ENCODE measurements around the gene POLR2C. TPM values are rescaled to one million over a fixed set of nuclear protein-coding genes. Genes with fewer than 3 reads are reported as not detected.
"Not testable (repeated sequence)": the region's sequence is repeated elsewhere in the genome, so short reads cannot be mapped to it uniquely, and the experiment has no call there.

The POLR2C gene
- total RNA-seq, 2 experiments from 2014 or later: 54.0 to 55.0 TPM

- Mint-ChIP-seq H3K36me3 (ENCODE audit: low read depth) (peaks cover 65% of the 10 kb centered on the region), H3K4me3 (no peak overlapping the region), H3K9me3 (no peaks in the 10 kb centered on the region), H3K27me3 (no peaks in the 10 kb centered on the region), H3K4me1 (peaks cover 17% of the 10 kb centered on the region), H3K27ac (no peak overlapping the region)
- POLR2A ChIA-PET: no interaction called here
- DNase-seq: no peak
- CTCF ChIA-PET: interaction anchor here (2.8 kb wide), 1 partner anchor 15 kb away, joined by 14 read pairs; no protein-coding TSS in a partner anchor
Measured at GRCh38 chr16:57432505-57432904, 30.0 kb upstream of the POLR2C start.

- Mint-ChIP-seq H3K36me3 (ENCODE audit: low read depth) (peaks cover 60% of the 10 kb centered on the region), H3K27ac (peak overlapping the region; percentile 31), H3K27me3 (no peaks in the 10 kb centered on the region), H3K4me1 (peaks cover 17% of the 10 kb centered on the region), H3K9me3 (no peaks in the 10 kb centered on the region), H3K4me3 (no peak overlapping the region)
- ChIA-PET CTCF (interaction anchor here (1.0 to 2.8 kb wide), 5 partner anchors 10 to 33 kb away, joined by 3 to 14 read pairs (median 5); partner anchors contain the start of genes CIAPIN1, COQ9 and POLR2C), POLR2A (no interaction called here)
- no peak for DNase-seq
Measured at GRCh38 chr16:57432989-57433388, 29.5 kb upstream of the POLR2C start.

GRCh38 chr16:57434003-57434402 lies 28.5 kb upstream of the POLR2C start:
- POLR2A ChIA-PET: no interaction called here
- no peak overlapping the region for H3K27ac Mint-ChIP-seq
- H3K27me3 Mint-ChIP-seq: no peaks in the 10 kb centered on the region
- CTCF ChIA-PET: interaction anchor here (1.0 to 2.8 kb wide), 5 partner anchors 9 to 32 kb away, joined by 3 to 14 read pairs (median 5); partner anchors contain the start of genes CIAPIN1, COQ9 and POLR2C
- no peak overlapping the region for H3K4me3 Mint-ChIP-seq
- peaks cover 61% of the 10 kb centered on the region for H3K36me3 Mint-ChIP-seq (ENCODE audit: low read depth)
- DNase-seq: no peak
- H3K9me3 Mint-ChIP-seq: no peaks in the 10 kb centered on the region
- H3K4me1 Mint-ChIP-seq: peaks cover 17% of the 10 kb centered on the region

- Mint-ChIP-seq H3K4me1 (peaks cover 17% of the 10 kb centered on the region), H3K27me3 (no peaks in the 10 kb centered on the region)
Measured at GRCh38 chr16:57435838-57436237, 26.6 kb upstream of the POLR2C start.

GRCh38 chr16:57439947-57440346 lies 22.5 kb upstream of the POLR2C start:
- H3K27me3 Mint-ChIP-seq, H3K4me3 Mint-ChIP-seq, H3K4me1 Mint-ChIP-seq, DNase-seq, POLR2A ChIA-PET, H3K27ac Mint-ChIP-seq: not testable (repeated sequence)
- peaks cover 62% of the 10 kb centered on the region for H3K36me3 Mint-ChIP-seq (ENCODE audit: low read depth)
- CTCF ChIA-PET: interaction anchor here (0.6 to 0.9 kb wide), 2 partner anchors 23 to 543 kb away, joined by 3 to 4 read pairs; no protein-coding TSS in a partner anchor
- peaks cover 22% of the 10 kb centered on the region for H3K9me3 Mint-ChIP-seq

More at GRCh38 chr16:57435838-57436237, 26.6 kb upstream of the POLR2C start:
- CTCF ChIA-PET: interaction anchor here (0.6 to 1.6 kb wide), 4 partner anchors 17 to 73 kb away, joined by 3 to 5 read pairs (median 4); partner anchors contain the start of gene POLR2C
- no peak for DNase-seq
- Mint-ChIP-seq H3K36me3 (ENCODE audit: low read depth) (peaks cover 65% of the 10 kb centered on the region), H3K27ac (no peak overlapping the region), H3K9me3 (peaks cover 12% of the 10 kb centered on the region), H3K4me3 (no peak overlapping the region)
- POLR2A ChIA-PET: no interaction called here

- peaks cover 22% of the 10 kb centered on the region for H3K9me3 Mint-ChIP-seq
- peaks cover 10% of the 10 kb centered on the region for H3K4me1 Mint-ChIP-seq
- H3K27me3 Mint-ChIP-seq, DNase-seq, H3K27ac Mint-ChIP-seq, POLR2A ChIA-PET, H3K4me3 Mint-ChIP-seq: not testable (repeated sequence)
- CTCF ChIA-PET: interaction anchor here (1.1 kb wide), 1 partner anchor 23 kb away, joined by 3 read pairs; no protein-coding TSS in a partner anchor
- peaks cover 59% of the 10 kb centered on the region for H3K36me3 Mint-ChIP-seq (ENCODE audit: low read depth)
Measured at GRCh38 chr16:57440551-57440950, 21.9 kb upstream of the POLR2C start.

GRCh38 chr16:57444711-57445110 lies 17.8 kb upstream of the POLR2C start:
- POLR2A ChIA-PET: interaction anchor here (0.6 kb wide), 1 partner anchor 26 kb away, joined by 3 read pairs; no protein-coding TSS in a partner anchor
- no peak overlapping the region for H3K4me3 Mint-ChIP-seq

GRCh38 chr16:57445510-57445909 lies 17.0 kb upstream of the POLR2C start:
- no peak overlapping the region for H3K4me3 Mint-ChIP-seq
- peaks cover 13% of the 10 kb centered on the region for H3K9me3 Mint-ChIP-seq
- ChIA-PET CTCF (interaction anchor here (0.8 to 5.3 kb wide), 4 partner anchors 15 to 39 kb away, joined by 3 to 40 read pairs (median 4); partner anchors contain the start of gene POLR2C), POLR2A (no interaction called here)
- no peaks in the 10 kb centered on the region for H3K27me3 Mint-ChIP-seq
- H3K4me1 Mint-ChIP-seq: peaks cover 36% of the 10 kb centered on the region
- peaks cover 29% of the 10 kb centered on the region for H3K36me3 Mint-ChIP-seq (ENCODE audit: low read depth)
- peak overlapping the region; percentile 13 for H3K27ac Mint-ChIP-seq
- DNase-seq: no peak

More at GRCh38 chr16:57444711-57445110, 17.8 kb upstream of the POLR2C start:
- Mint-ChIP-seq H3K4me1 (peaks cover 34% of the 10 kb centered on the region), H3K36me3 (ENCODE audit: low read depth) (peaks cover 37% of the 10 kb centered on the region), H3K9me3 (peaks cover 20% of the 10 kb centered on the region), H3K27ac (no peak overlapping the region), H3K27me3 (no peaks in the 10 kb centered on the region)
- no peak for DNase-seq
- CTCF ChIA-PET: interaction anchor here (0.6 to 5.3 kb wide), 6 partner anchors 13 to 31 kb away, joined by 3 to 40 read pairs (median 4); partner anchors contain the start of gene POLR2C

- peaks cover 1% of the 10 kb centered on the region for H3K9me3 Mint-ChIP-seq
- peak overlapping the region; percentile 93 for H3K4me3 Mint-ChIP-seq
- peak overlapping the region; percentile 90 for H3K27ac Mint-ChIP-seq
- H3K4me1 Mint-ChIP-seq: peaks cover 36% of the 10 kb centered on the region
- DNase-seq: peak; percentile 31
- ChIA-PET POLR2A (interaction anchor here (0.6 to 0.7 kb wide), 4 partner anchors 16 to 153 kb away, joined by 3 to 5 read pairs (median 4); partner anchors contain the start of gene POLR2C), CTCF (interaction anchor here (1.0 to 5.3 kb wide), 10 partner anchors 10 to 288 kb away, joined by 3 to 40 read pairs (median 4); partner anchors contain the start of genes KATNB1 and POLR2C)
- peaks cover 21% of the 10 kb centered on the region for H3K36me3 Mint-ChIP-seq (ENCODE audit: low read depth)
- H3K27me3 Mint-ChIP-seq: no peaks in the 10 kb centered on the region
Measured at GRCh38 chr16:57446531-57447185, 15.8 kb upstream of the POLR2C start.

- ChIA-PET POLR2A (interaction anchor here (0.6 to 0.7 kb wide), 4 partner anchors 15 to 154 kb away, joined by 3 to 5 read pairs (median 4); partner anchors contain the start of gene POLR2C), CTCF (interaction anchor here (0.7 to 5.3 kb wide), 11 partner anchors 10 to 288 kb away, joined by 3 to 40 read pairs (median 5); partner anchors contain the start of genes KATNB1 and POLR2C)
- Mint-ChIP-seq H3K36me3 (ENCODE audit: low read depth) (peaks cover 24% of the 10 kb centered on the region), H3K4me1 (peaks cover 36% of the 10 kb centered on the region), H3K4me3 (peak within 1 kb of the TSS; percentile 93), H3K27ac (peak within 1 kb of the TSS; percentile 90), H3K9me3 (no peaks in the 10 kb centered on the region), H3K27me3 (no peaks in the 10 kb centered on the region)
- peak; percentile 95 for DNase-seq
Measured at GRCh38 chr16:57447186-57447962, 15.1 kb upstream of the POLR2C start, which contains the start of the genes CIAPIN1 and COQ9. Gene CIAPIN1, minus strand, starts transcription at chr16:57447385. Its CDS starts 6,457 bp downstream, at chr16:57440928. Gene COQ9, plus strand, starts transcription at chr16:57447479. Its CDS starts 27 bp downstream, at chr16:57447506.

- Mint-ChIP-seq H3K4me3 (no peak overlapping the region), H3K9me3 (no peaks in the 10 kb centered on the region), H3K27me3 (no peaks in the 10 kb centered on the region), H3K27ac (no peak overlapping the region), H3K4me1 (peaks cover 19% of the 10 kb centered on the region), H3K36me3 (ENCODE audit: low read depth) (peaks cover 26% of the 10 kb centered on the region)
- ChIA-PET POLR2A (no interaction called here), CTCF (no interaction called here)
- DNase-seq: no peak
Measured at GRCh38 chr16:57452021-57452420, 10.5 kb upstream of the POLR2C start.

- ChIA-PET POLR2A (no interaction called here), CTCF (interaction anchor here (0.6 to 3.7 kb wide), 22 partner anchors 10 to 196 kb away, joined by 3 to 40 read pairs (median 4); partner anchors contain the start of genes CCDC102A, CIAPIN1, COQ9 and DOK4)
- H3K4me3 Mint-ChIP-seq: peak overlapping the region; percentile 99
- peaks cover 28% of the 10 kb centered on the region for H3K36me3 Mint-ChIP-seq (ENCODE audit: low read depth)
- peak; percentile 17 for DNase-seq
- no peaks in the 10 kb centered on the region for H3K9me3 Mint-ChIP-seq
- H3K27me3 Mint-ChIP-seq: no peaks in the 10 kb centered on the region
- H3K4me1 Mint-ChIP-seq: peaks cover 32% of the 10 kb centered on the region
- peak overlapping the region; percentile 98 for H3K27ac Mint-ChIP-seq
Measured at GRCh38 chr16:57462978-57463362, 491 bp downstream of the POLR2C start.

All from activated CD4-positive, alpha-beta T cell treated with anti-CD3 and anti-CD28 coated beads, Interleukin-2, amount 10 ng/mL, durations not matched to agents 7 days and 5 days (primary cell).